IPS-18a (cell line): ENCODE data around the gene MAN1A2.
"Not testable (repeated sequence)": the region's sequence is repeated elsewhere in the genome, so short reads cannot be mapped to it uniquely, and the experiment has no call there.

Experiments
- H3K27ac ChIP-seq: one replicate; pipeline ENCODE4 v1.5.1; 2013; ENCODE audit warnings: low read length
- H3K27me3 ChIP-seq: one replicate; pipeline ENCODE4 v1.6.1; 2013; ENCODE audit warnings: mild to moderate bottlenecking, low read length; ENCODE audit not compliant: control insufficient read depth, insufficient read depth
- H3K36me3 ChIP-seq: one replicate; pipeline ENCODE4 v1.6.1; 2013; ENCODE audit warnings: low read depth, low read length; ENCODE audit not compliant: control insufficient read depth
- H3K4me1 ChIP-seq: one replicate; pipeline ENCODE4 v1.6.1; 2013; ENCODE audit warnings: low read depth, low read length; ENCODE audit not compliant: control insufficient read depth
- H3K4me3 ChIP-seq: one replicate; pipeline ENCODE4 v1.5.1; 2013; ENCODE audit warnings: low read length
- H3K9ac ChIP-seq: one replicate; pipeline ENCODE4 v1.6.1; 2013; ENCODE audit warnings: mild to moderate bottlenecking, low read length, moderate library complexity
- H3K9me3 ChIP-seq: one replicate; pipeline ENCODE4 v1.6.1; 2013; ENCODE audit warnings: low read depth, low read length; ENCODE audit not compliant: control insufficient read depth

The MAN1A2 gene

DNA sequence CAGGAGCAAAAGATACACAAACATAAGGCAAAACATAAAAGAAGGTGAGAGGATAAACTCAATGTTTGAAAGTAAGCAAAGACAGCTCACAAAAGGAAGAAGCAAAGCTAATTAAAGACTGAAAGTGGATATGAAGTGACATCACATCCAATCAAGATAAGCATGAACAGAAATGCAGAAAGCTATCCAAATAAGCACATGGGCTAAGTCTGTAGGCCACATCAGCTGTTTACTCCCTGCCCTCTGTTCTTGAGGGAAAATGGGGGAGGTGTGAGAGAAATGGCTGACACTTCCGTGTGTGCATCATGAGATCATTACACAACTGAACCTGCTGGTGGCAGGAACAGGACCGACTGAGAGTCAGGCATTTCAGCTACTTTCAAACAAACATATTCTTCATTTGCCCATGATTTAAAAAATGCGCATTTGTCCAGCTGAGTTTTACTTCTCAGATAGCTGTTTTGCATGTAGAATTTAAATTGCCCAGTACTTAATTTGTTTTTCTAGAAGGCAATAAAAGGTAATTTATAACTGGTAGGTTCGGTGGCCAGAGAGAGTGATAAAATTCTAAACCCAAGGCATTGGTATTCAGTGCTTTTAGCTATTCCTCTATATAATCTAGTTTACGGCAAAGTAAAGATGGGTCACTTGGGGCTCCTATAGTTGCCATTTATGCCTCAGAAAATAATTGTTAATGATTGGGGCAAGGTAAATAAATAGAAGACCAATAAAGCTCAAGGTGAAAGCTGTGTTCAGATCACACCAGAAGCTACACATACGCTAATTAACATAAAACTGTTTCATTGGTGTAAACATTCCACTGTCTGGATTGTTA lies 27.2 kb upstream of the MAN1A2 start:
- Histone ChIP-seq H3K9ac (no peak overlapping the region), H3K27me3 (peaks cover 10% of the 10 kb centered on the region), H3K4me1 (no peaks in the 10 kb centered on the region), H3K4me3 (no peak overlapping the region), H3K27ac (no peak overlapping the region), H3K36me3 (no peaks in the 10 kb centered on the region), H3K9me3 (no peaks in the 10 kb centered on the region)

DNA sequence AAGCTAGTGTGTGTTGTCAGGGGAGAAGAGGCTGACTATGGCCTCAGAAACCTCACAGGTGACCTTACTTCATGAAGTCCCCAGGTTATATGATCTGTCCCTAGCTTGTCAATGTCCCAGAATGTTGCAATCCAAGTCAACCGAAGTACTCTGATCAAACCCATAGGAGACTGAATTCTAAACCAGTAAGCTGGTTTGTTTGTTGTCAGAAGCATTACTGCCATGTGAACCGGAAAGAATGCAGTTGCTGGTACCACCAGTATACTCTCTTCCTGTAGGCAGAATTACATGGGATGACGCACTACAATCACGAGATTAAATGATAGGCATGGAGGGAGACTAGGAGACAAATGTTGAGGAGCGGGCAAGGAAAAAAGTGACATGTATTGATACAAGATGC lies 26.1 kb upstream of the MAN1A2 start:
- no peak overlapping the region for H3K27ac ChIP-seq
- H3K9ac ChIP-seq = no peak overlapping the region
- H3K27me3 ChIP-seq = peaks cover 17% of the 10 kb centered on the region
- H3K4me3 ChIP-seq = no peak overlapping the region
- H3K36me3 ChIP-seq = no peaks in the 10 kb centered on the region
- H3K9me3 ChIP-seq = no peaks in the 10 kb centered on the region
- peaks cover 2% of the 10 kb centered on the region for H3K4me1 ChIP-seq

DNA sequence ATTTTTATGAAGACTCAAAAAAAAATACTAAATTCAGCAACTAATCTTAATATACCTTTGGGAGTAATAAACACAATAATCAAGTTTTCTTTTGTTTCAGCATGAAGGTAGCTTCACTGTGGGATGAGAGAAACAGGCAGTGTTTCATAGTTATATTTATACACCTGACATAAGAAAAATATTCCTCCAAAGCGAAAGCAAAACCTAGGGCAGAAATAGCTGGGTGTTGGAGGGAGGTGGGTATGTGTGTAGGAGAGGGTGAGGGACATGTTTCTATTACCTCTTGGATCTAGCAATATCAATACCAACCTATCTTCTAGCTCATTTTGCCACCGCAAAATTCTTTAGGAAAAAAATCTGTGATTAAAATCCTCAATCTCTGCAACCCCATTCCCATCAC lies 24.9 kb upstream of the MAN1A2 start:
- Histone ChIP-seq H3K27me3 (peaks cover 21% of the 10 kb centered on the region), H3K27ac (no peak overlapping the region), H3K4me3 (no peak overlapping the region)

DNA sequence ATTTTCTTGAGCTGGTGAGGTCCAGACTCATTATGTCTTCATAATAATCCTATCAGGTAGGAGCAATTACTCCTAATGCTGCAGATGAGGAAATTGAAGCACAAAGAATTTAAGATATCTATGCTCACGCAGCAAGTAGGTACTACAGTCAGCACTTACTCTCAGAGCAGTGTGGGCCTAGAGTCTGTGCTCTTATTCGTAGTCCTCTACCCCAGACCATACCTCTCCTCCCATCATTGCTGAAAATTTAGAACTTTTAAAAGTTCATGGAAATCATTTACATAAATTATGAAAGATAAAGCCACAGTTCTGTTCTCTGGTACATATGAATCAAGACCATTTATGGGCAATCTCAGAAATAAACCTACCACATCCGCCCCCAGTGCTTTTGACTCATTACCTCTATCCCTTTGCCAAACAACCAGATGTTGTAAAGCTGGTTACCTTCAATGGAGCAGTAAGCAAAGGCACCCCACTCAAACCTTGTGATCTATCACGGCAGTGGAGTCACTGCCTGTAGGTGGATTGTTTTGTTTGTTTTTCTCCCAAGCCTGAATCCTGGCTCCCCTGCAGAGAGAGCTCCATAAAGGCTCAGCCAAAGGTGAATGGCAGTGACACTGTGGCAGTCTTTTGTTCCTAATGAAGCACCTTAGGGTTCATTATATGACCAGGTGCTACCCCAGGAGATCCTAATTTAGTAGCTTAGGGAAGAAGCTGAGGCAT lies 20.9 kb upstream of the MAN1A2 start:
- Histone ChIP-seq H3K4me1 (peaks cover 17% of the 10 kb centered on the region), H3K9me3 (no peaks in the 10 kb centered on the region), H3K27me3 (peaks cover 38% of the 10 kb centered on the region), H3K4me3 (no peak overlapping the region), H3K9ac (no peak overlapping the region), H3K36me3 (no peaks in the 10 kb centered on the region), H3K27ac (no peak overlapping the region)

More for the DNA sequence above, 24.9 kb upstream of the MAN1A2 start:
- Histone ChIP-seq H3K9me3 (no peaks in the 10 kb centered on the region), H3K36me3 (no peaks in the 10 kb centered on the region), H3K4me1 (peaks cover 14% of the 10 kb centered on the region), H3K9ac (no peak overlapping the region)

DNA sequence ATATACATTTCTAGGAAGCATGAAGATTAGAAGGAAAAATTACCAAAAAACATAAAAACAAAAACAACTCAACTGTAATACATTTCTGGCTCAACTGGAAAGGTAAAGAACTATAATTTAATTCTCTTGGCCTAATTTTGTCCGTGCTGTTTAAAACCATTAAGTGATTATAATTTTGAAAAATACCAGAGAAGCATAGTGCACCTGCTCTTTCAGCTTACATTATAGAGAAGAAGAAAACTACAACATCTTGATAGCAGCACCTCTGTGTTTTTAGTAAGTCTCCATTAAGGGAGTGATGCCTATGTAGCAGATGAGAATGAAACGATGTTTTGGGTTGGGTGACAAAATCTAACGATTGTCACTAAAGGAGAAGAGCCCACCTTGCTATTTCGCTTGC lies 19.3 kb upstream of the MAN1A2 start:
- peaks cover 17% of the 10 kb centered on the region for H3K4me1 ChIP-seq
- H3K9ac ChIP-seq = no peak overlapping the region
- no peak overlapping the region for H3K27ac ChIP-seq
- H3K27me3 ChIP-seq = peaks cover 38% of the 10 kb centered on the region
- no peaks in the 10 kb centered on the region for H3K9me3 ChIP-seq
- H3K36me3 ChIP-seq = no peaks in the 10 kb centered on the region
- no peak overlapping the region for H3K4me3 ChIP-seq

DNA sequence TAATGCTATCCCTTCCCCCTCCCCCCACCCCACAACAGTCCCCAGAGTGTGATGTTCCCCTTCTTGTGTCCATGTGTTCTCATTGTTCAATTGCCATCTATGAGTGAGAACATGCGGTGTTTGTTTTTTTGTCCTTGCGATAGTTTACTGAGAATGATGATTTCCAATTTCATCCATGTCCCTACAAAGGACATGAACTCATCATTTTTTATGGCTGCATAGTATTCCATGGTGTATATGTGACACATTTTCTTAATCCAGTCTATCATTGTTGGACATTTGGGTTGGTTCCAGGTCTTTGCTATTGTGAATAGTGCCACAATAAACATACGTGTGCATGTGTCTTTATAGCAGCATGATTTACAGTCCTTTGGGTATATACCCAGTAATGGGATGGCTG lies 14.6 kb upstream of the MAN1A2 start:
- not testable (repeated sequence) for H3K9me3 ChIP-seq, H3K4me1 ChIP-seq, H3K4me3 ChIP-seq, H3K36me3 ChIP-seq, H3K27ac ChIP-seq, H3K9ac ChIP-seq
- H3K27me3 ChIP-seq = peaks cover 14% of the 10 kb centered on the region

DNA sequence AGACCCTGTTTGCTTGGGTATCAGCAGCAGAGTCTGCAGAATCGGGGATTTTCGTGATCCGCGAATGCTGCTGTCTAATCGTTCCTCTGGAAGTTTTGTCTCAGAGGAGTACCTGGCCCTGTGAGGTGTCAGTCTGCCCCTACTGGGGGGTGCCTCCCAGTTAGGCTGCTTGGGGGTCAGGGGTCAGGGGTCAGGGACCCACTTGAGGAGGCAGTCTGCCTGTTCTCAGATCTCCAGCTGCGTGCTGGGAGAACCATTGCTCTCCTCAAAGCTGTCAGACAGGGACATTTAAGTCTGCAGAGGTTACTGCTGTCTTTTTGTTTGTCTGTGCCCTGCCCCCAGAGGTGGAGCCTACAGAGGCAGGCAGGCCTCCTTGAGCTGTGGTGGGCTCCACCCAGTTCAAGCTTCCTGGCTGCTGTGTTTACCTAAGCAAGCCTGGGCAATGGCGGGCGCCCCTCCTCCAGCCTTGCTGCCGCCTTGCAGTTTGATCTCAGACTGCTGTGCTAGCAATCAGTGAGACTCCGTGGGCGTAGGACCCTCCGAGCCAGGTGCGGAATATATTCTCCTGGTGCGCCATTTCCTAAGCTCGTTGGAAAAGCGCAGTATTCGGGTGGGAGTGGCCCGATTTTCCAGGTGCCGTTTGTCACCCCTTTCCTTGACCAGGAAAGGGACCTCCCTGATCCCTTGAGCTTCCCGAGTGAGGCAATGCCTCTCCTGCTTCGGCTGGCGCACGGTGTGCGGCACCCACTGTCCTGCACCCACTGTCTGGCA lies 9.2 kb upstream of the MAN1A2 start:
- H3K27ac ChIP-seq, H3K9ac ChIP-seq, H3K9me3 ChIP-seq: not testable (repeated sequence)

DNA sequence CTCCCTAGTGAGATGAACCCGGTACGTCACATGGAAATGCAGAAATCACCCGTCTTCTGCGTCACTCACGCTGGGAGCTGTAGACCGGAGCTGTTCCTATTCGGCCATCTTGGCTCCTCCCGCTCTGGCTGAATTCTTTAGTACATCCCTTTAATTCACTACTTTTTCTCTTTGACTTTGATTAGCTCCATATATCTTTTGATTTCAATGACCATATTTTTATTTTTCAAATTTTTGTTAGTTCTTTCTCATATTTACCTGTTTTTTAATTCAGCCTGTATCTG lies 8.7 kb upstream of the MAN1A2 start:
- H3K27me3 ChIP-seq, H3K4me3 ChIP-seq, H3K9me3 ChIP-seq, H3K36me3 ChIP-seq, H3K4me1 ChIP-seq, H3K9ac ChIP-seq, H3K27ac ChIP-seq: not testable (repeated sequence)

More for the DNA sequence above, 9.2 kb upstream of the MAN1A2 start:
- not testable (repeated sequence) for H3K4me3 ChIP-seq, H3K27me3 ChIP-seq, H3K4me1 ChIP-seq, H3K36me3 ChIP-seq

DNA sequence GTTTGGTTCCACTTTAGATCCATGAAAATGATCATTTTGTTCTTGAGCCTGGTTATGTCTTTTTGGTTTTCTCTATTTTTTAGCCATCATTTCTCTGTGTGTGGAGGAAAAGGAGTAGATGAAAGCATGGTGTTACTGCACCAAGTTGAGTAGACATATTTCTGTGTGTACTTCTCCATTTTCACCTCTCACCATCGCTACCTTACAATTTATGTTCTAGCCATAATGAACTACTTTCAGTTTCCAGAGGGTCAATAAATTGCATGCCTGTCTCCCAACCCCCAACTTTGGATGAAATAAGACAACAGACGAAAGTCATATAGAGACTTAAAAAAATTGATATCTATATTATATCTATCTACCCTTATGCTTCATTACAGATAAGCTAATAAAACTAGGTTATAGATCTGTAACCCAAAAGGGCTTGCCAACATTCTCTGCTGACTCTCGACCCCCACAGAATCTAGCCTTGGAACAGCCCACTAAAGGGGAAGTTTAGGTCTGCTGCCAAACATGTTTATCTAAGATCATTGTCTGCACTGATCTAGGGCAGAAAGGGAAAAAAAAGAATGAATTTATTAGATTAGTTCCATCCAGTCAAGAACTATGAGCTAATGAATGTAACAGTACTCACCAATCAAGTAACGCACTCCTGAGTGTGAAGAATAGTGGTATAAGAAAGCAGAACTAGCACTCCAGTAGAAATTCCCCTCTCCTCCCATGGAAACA lies 7.5 kb upstream of the MAN1A2 start:
- Histone ChIP-seq H3K4me3 (no peak overlapping the region), H3K27me3 (no peaks in the 10 kb centered on the region), H3K9me3 (no peaks in the 10 kb centered on the region), H3K9ac (no peak overlapping the region), H3K27ac (no peak overlapping the region), H3K36me3 (no peaks in the 10 kb centered on the region), H3K4me1 (no peaks in the 10 kb centered on the region)

DNA sequence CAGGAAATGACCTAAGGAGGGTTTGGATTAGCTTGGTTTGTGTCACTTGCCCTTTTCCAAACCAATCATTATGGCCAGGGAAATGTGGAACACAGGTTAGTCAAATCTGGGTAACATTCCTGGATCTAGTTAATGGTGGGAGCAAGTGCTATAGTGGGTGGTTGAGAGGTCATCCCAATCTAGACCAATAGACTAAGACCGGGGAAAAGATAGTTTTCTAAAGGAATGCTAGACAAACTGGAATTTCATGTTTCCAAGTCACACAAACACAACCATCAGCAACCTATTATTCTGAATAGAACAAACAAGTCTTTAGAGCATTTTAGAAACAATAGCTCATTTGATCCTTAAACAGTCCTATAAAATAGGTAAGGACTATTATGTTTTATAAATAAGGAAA lies 4.3 kb upstream of the MAN1A2 start:
- H3K27me3 ChIP-seq = peaks cover 20% of the 10 kb centered on the region
- H3K36me3 ChIP-seq = no peaks in the 10 kb centered on the region
- no peak overlapping the region for H3K27ac ChIP-seq
- H3K9me3 ChIP-seq = no peaks in the 10 kb centered on the region
- H3K4me3 ChIP-seq = no peak overlapping the region
- no peak overlapping the region for H3K9ac ChIP-seq
- peaks cover 9% of the 10 kb centered on the region for H3K4me1 ChIP-seq

DNA sequence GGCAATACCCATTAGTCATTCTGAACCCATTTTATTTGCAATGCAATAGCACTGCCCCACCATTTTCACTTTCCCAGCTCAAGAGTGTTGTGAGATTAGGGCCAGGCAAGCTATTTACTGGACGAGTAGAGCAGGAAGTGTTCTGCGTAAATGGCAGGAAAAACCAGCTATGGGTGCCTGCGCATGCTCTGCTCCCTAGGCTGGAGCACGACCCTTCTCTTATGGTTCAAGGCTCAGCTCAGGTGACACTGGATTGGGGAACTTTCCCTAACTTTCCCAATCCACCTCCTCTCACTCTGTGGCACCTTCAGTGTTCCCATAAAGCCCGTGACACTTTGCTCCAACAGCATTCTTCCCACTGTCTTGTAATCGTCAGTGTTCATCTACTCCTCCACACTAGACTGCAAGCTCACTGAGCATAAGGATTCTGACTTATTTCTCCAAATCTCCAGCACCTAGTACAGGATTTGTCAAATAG lies 3.6 kb upstream of the MAN1A2 start:
- Histone ChIP-seq H3K4me3 (no peak overlapping the region), H3K4me1 (peaks cover 13% of the 10 kb centered on the region), H3K9ac (no peak overlapping the region), H3K36me3 (no peaks in the 10 kb centered on the region), H3K9me3 (no peaks in the 10 kb centered on the region), H3K27ac (no peak overlapping the region), H3K27me3 (peaks cover 27% of the 10 kb centered on the region)
